GOT3 (cell line): Measurements from ENCODE around the gene CXCL6.

Experiments
- DNase-seq: peaks from one replicate; lab custom pipeline; 2025; ENCODE audit warnings: mixed read lengths; lab: John Stamatoyannopoulos, UW

Gene CXCL6

DNA sequence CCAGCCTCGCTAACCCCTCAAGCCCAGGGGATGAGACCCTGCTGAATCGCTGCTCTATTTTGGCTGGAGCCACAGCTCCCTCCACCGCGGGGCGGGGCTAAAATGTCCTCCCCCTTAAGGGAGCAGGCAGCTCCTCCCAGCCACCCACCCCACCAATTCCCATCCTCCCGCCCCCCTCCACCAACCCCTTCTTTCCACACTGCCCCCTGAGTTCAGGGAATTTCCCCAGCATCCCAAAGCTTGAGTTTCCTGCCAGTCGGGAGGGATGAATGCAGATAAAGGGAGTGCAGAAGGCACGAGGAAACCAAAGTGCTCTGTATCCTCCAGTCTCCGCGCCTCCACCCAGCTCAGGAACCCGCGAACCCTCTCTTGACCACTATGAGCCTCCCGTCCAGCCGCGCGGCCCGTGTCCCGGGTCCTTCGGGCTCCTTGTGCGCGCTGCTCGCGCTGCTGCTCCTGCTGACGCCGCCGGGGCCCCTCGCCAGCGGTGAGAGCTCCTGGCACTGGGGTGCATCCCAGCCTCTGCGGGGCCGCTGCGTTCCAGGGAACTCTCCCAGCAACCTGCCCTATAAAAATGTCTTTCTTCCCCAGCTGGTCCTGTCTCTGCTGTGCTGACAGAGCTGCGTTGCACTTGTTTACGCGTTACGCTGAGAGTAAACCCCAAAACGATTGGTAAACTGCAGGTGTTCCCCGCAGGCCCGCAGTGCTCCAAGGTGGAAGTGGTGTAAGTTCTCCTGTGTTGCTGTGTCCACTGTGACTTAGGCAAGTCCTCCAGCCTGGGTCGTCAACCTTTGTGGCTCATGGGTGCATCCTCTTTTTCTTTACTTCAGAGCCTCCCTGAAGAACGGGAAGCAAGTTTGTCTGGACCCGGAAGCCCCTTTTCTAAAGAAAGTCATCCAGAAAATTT, at the start of gene CXCL6:
Gene CXCL6, plus strand, starts transcription at position 306 of the 907 bp plus-strand sequence. Its CDS starts 73 bp downstream, at position 379.
- DNase-seq: no peak

- DNase-seq: no peak
Observed at GRCh38 chr4:73788411-73788810, 48.1 kb upstream of the CXCL6 start.

DNA sequence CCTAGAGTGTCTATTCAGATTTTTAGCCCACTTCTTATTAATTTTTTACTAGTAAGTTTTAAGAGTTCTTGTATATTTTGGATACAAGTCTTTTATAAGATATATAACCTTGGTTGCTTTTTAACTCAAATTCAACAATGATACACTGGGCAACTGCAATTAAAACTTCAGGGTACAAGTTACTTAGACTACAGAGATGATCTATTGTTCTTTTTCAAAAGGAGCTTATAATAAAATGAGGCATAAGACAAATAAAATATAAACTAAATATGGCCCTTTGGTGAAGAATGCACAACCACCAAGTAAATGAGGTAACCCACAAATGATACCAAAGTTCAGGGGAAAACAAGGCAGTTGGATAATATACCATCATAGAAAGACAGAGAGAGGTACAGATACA, 37.6 kb upstream of the CXCL6 start:
- DNase-seq: no peak

GRCh38 chr4:73800206-73800605, 36.3 kb upstream of the CXCL6 start:
- DNase-seq: no peak

DNA sequence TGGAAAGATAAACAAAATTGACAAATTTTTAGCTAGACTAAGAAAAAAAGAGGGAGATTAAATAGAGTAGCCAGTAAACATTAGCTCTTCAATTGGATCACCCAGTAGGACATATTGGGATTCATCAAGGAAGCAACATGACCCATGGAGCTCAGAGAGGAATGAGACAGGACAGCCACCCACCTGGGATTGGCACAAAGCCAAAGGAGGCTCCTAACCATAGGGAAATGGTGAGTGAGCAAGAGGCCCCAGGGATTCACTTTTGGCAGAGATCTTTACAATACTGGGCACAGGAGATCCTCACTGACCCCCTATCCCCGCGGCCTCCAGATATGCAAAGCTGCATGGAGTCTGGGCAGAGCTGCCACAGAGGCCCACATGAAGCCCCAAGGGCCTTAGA, 34.8 kb upstream of the CXCL6 start:
- DNase-seq: no peak

GRCh38 chr4:73803213-73803612, 33.3 kb upstream of the CXCL6 start:
- no peak for DNase-seq

GRCh38 chr4:73810191-73810590, 26.3 kb upstream of the CXCL6 start:
- DNase-seq: no peak

GRCh38 chr4:73811841-73812240, 24.6 kb upstream of the CXCL6 start:
- DNase-seq: no peak

GRCh38 chr4:73814679-73815078, 21.8 kb upstream of the CXCL6 start:
- no peak for DNase-seq

DNA sequence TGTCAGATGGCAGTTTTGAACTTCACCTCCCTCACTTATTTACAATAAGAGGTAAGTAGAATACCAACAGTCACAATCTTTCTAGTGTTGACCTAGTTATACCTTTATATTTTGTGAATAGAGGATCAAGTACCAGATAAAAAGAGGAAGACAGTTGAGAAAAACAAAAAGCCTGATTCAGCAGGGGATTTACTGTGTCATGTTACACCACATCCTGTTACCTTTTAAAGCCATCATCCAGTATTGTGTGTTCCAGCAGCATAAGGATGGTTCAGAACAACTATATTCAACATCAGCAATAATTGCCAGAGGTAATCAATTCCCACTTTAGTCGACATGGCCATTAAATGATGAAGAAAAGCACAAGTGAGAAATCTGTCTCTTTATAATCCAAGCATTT, 21.3 kb upstream of the CXCL6 start:
- no peak for DNase-seq

DNA sequence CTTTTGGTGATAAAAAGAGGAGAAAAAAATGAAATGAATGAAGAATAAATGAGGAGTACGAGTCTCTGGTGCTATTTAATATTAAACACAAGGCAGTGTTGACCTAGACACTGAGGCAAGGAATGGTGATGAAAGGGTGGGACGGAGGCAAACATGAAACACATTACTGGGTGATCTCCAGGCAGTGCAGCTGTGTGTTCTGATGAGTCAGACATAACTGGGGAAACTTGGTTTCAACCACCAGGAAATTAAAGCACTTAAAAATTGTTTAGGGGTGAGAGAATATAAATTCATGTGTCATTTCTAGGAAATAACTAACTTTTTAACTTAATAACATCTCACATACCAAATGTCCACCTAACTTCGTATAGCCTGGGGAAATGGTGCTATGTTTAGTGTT, 19.7 kb upstream of the CXCL6 start:
- no peak for DNase-seq

GRCh38 chr4:73817341-73817740, 19.1 kb upstream of the CXCL6 start:
- no peak for DNase-seq

DNA sequence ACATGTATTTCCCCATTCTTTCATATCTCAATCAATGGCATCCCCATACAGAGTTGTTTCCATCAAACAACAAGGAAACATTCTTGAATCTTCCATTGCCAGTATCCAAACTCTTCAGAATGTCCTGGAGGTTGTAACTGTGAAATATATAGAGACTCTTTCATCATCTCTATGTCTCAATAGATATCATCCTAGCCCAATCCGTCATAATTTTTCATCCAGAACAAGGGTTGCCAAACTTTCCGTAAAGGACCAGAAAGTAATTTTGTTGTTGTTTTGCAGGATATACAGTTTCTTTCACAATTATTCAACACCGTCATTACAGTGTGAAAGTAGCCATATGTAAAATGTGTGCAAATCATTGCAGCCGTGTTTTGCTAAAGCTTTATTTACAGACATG, 15.2 kb upstream of the CXCL6 start:
- no peak for DNase-seq

DNA sequence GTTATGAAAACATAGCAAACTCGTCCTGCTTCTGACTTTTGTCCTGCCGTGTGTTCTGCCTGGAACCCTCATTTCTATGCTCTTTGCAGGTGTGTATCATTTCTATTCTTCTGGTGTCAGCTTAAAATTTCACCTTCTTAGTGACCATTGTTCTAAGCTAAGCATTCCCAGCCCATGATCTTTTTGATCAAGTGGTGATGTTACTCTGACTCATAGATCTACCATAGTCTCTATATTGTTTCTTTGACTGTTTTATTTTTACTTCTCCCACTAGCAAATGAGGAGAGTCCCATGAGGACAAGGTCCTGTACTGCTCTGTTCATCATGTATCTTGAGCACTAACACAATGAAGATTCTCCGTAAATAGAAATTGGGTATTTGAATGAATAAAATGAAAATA, 14.1 kb upstream of the CXCL6 start:
- DNase-seq: no peak

DNA sequence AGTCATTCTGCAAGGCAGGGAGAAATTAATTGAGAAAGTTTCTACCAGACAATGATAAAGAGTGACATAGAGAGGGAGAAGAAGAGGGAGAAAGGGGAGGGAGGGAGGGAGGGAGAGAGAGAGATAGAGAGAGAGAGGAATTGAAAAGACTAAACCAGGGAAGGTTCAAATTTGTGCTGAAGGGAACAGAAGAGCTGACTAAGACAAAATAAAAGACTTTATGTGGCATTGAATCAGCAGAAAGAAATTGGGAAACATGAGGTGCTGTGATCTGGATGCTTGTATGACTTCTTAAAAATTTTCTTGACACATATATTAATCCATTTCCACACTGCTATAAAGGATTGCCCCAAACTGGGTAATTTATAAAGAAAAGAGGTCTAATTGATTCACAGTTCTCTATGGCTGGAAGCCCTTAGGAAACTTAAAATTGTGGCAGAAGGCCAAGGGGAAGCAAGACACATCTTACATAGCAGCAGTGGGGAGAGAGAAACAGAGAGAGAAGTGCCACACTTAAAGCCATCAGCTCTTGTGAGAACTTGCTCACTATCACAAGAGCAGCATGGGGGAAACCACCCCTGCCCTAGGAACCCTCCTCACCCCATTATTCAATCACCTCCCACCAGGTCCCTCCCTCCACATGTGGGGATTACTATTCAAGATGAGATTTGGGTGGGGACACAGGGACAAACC, 13.5 kb upstream of the CXCL6 start:
- no peak for DNase-seq

DNA sequence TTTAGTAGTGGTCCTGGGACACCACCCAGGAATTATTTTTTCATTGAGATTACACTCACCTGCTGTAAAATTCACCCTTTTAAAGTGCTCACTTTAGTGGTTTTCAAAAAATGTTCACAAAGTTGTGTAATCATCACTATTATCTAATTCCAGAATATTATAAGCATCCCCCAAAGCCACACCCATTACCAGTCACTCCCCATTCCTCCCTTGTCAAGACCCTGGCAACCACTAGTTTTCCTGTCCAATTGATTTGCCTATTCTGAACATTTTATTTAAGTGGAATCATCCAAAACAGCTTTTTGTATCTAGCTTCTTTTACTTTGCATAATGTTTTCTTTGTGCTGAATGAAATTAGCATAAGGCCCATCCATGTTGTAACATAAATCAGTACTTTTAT, 12.7 kb upstream of the CXCL6 start:
- no peak for DNase-seq

DNA sequence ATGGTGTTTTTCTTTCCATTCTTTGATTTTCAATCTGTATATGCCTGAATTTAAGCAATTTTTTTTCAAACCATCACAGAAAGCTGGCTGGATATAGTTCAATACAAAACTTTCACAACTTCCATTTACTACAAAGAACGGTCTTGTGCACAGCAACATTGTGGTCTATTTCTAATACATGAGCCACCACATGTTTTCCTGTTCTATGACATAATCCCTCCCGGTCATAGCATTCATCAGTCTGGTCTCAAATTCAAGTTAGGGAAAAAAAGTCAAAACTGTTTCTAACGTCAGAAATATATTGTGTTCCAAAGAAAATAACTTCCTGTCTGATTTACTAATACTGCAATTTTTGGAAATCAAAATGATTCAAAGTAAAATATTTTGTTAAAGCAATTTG, 7.5 kb upstream of the CXCL6 start:
- no peak for DNase-seq

DNA sequence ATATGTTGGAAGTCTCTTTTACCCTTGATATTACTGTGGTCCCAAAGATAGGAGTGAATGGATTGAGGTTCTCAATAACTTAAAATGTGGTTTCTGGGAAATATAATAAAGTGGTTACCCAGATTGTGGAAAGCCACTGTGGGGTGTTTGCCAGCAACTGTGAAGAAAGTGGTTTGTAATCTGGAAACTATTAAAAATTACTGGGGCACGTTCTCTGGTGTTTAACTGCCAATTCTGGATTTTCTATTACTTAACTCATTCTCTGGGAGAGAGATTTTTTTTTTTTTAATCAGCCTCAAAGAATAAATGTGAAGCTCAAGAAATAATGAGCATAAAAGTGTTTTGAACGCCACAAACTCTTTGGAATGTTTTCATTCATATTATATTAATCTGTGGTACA, 4.9 kb upstream of the CXCL6 start:
- no peak for DNase-seq

- no peak for DNase-seq
Observed at GRCh38 chr4:73832651-73833237, 3.7 kb upstream of the CXCL6 start.

GRCh38 chr4:73839071-73839470, 2.6 kb downstream of the CXCL6 start:
- DNase-seq: no peak

- DNase-seq: no peak
Observed at GRCh38 chr4:73839715-73840114, 3.2 kb downstream of the CXCL6 start.

GRCh38 chr4:73841243-73841925, 4.9 kb downstream of the CXCL6 start:
- no peak for DNase-seq
